Suprapubic skin (tissue), 3 donors: ENCODE measurements around the gene CHDH.

Experiments
- EP300 ChIP-seq: sonication (generic); formaldehyde crosslinking; IDR thresholded peaks from one replicate; pipeline ENCODE4 v1.6.1; 2017; ENCODE audit warnings: antibody characterized with exemption
- POLR2A ChIP-seq, 2 donors: fragments of 450-650 bp; IDR thresholded peaks; one replicate each; pipeline ENCODE4 v1.6.1; 2017; ENCODE audit warnings: antibody characterized with exemption in 2 of 2, mild to moderate bottlenecking in 2 of 2, moderate library complexity in 2 of 2
- TF ChIP-seq, protein P1 (sequence below), 2 donors: fragments of 200-600 bp in 1 of 2; fragments of 450-650 bp in 1 of 2; sonication (generic) in 1 of 2; IDR thresholded peaks; one replicate each; pipeline ENCODE4 v1.5.1; 2016 to 2019; ENCODE audit warnings: antibody characterized with exemption in 2 of 2, mild to moderate bottlenecking in 1 of 2, moderate library complexity in 1 of 2

DNA sequence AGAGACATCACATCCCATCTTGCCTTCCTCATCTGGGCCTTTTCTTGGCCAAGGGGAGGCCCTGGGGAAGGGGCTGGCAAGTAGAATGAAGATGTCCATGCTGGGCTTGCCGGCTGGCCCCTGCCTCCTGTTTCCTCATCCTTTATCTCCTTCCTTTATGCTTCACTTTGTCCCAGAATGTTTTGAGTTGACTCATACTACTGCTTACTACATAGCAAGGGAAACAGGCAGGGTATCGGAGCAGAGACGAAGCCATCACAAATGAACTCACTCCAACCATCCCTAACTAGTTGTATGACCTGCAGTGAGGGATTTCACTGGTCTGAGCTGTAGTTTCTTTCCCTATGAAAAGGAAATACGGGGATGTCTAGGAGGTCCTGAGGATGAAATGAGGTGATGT lies 66.0 kb downstream of the CHDH start:
- TF ChIP-seq, protein P1, sequence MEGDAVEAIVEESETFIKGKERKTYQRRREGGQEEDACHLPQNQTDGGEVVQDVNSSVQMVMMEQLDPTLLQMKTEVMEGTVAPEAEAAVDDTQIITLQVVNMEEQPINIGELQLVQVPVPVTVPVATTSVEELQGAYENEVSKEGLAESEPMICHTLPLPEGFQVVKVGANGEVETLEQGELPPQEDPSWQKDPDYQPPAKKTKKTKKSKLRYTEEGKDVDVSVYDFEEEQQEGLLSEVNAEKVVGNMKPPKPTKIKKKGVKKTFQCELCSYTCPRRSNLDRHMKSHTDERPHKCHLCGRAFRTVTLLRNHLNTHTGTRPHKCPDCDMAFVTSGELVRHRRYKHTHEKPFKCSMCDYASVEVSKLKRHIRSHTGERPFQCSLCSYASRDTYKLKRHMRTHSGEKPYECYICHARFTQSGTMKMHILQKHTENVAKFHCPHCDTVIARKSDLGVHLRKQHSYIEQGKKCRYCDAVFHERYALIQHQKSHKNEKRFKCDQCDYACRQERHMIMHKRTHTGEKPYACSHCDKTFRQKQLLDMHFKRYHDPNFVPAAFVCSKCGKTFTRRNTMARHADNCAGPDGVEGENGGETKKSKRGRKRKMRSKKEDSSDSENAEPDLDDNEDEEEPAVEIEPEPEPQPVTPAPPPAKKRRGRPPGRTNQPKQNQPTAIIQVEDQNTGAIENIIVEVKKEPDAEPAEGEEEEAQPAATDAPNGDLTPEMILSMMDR (IDR thresholded peaks at IDR 0.05): no peak
- TF ChIP-seq EP300 (no peak), POLR2A (IDR thresholded peaks at IDR 0.05) (no peak)
